K562 (cell line): Measurements from ENCODE around the gene CDK9. TPM values are rescaled to one million over a fixed set of nuclear protein-coding genes. Genes with fewer than 3 reads are reported as not detected.
A peak's percentile ranks its signal among the peaks of the same experiment; 100 is the strongest.

Experiments
- ATAC-seq: fragments of 200-7000 bp; cut with Tn5 transposase; 3 replicates; pipeline ENCODE4 v1.9.1; 2020; ENCODE audit warnings: moderate library complexity
- BruUV-seq: library from RNA; stranded (reverse); fragments of 400-500 nt; replicated peaks from 2 replicates; lab custom pipeline; 2021; lab: Mats Ljungman, UMichigan
- CTCF ChIA-PET: fragments of 300-600 bp; formaldehyde crosslinking; extraction: SDS; loops from one replicate; lab custom pipeline; 2021; ENCODE audit warnings: low intra/inter-chr PET ratio; lab: Yijun Ruan, JAX
- POLR2A ChIA-PET: fragments of 300-600, 350-650 bp; sonication (Branson Sonifier 250); formaldehyde crosslinking; extraction: SDS; loops from one replicate; lab custom pipeline; 2021; ENCODE audit warnings: antibody characterized with exemption, inconsistent platforms; lab: Yijun Ruan, JAX
- DNase-seq, 4 experiments: peaks; one replicate each; pipeline versions ENCODE4 v3.0.0 to v3.0.0-alpha.2; 2011 to 2018; ENCODE audit warnings: low spot score in 3 of 4, mixed read lengths in 3 of 4; ENCODE audit errors: extremely low read depth in 1 of 4
- FAIRE-seq: peaks from 2 replicates; lab custom pipeline; 2011; peaks lifted over from hg19 to GRCh38; lab: Jason Lieb, UNC
- H2AFZ ChIP-seq: 2 replicates; pipeline ENCODE4 v1.6.0; 2011; ENCODE audit warnings: low read depth, low read length, control low read depth, inconsistent platforms
- H3K27ac ChIP-seq: fragments of 200-600 bp; 3 replicates; pipeline ENCODE4 v1.8.0; 2011; ENCODE audit warnings: low read depth, mild to moderate bottlenecking, control low read depth, inconsistent platforms, low read length, moderate library complexity, mixed read lengths; ENCODE audit errors: extremely low read depth
- H3K27me3 ChIP-seq, 2 experiments: fragments of 300-600 bp in 1 of 2; 2 replicates in 1 of 2; 3 replicates in 1 of 2; pipeline versions ENCODE4 v1.6.0 to v1.8.0; 2011; ENCODE audit warnings: inconsistent platforms in 2 of 2, low read length in 2 of 2, mild to moderate bottlenecking in 1 of 2, mixed read lengths in 1 of 2, moderate library complexity in 1 of 2; ENCODE audit not compliant: control insufficient read depth in 2 of 2, insufficient read depth in 2 of 2
- H3K36me3 ChIP-seq: fragments of 300-600 bp; 3 replicates; pipeline ENCODE4 v1.8.0; 2011; ENCODE audit warnings: mild to moderate bottlenecking, low read length, inconsistent platforms; ENCODE audit not compliant: control insufficient read depth, insufficient read depth
- H3K4me1 ChIP-seq, 2 experiments: fragments of 200-600 bp in 1 of 2; replicated peaks in 1 of 2; 2 replicates in 1 of 2; 3 replicates in 1 of 2; pipeline versions ENCODE4 v1.5.1 to v1.8.0; 2011; ENCODE audit warnings: inconsistent platforms in 2 of 2, low read length in 2 of 2, mild to moderate bottlenecking in 1 of 2, mixed read lengths in 1 of 2, moderate library complexity in 1 of 2; ENCODE audit not compliant: control insufficient read depth in 2 of 2, insufficient read depth in 2 of 2
- H3K4me2 ChIP-seq: 2 replicates; pipeline ENCODE4 v1.6.1; 2011; ENCODE audit warnings: low read length, control low read depth, inconsistent platforms, mixed read lengths; ENCODE audit not compliant: insufficient read depth
- H3K4me3 ChIP-seq: fragments of 200-600 bp; sonication (generic), shearing (Covaris generic); 2 replicates; pipeline ENCODE4 v1.5.1; 2016; ENCODE audit warnings: control low read depth, inconsistent platforms
- H3K79me2 ChIP-seq: fragments of 200-600 bp; 3 replicates; pipeline ENCODE4 v1.8.0; 2011; ENCODE audit warnings: low read length, inconsistent platforms; ENCODE audit not compliant: control insufficient read depth, insufficient read depth
- H3K9ac ChIP-seq, 2 experiments: 2 replicates each; pipeline versions ENCODE4 v1.6.0 to v1.6.1; 2011; ENCODE audit warnings: low read depth in 2 of 2, low read length in 2 of 2, control low read depth in 1 of 2, inconsistent platforms in 1 of 2, mild to moderate bottlenecking in 1 of 2, mixed read lengths in 1 of 2; ENCODE audit not compliant: insufficient read depth in 1 of 2
- H3K9me1 ChIP-seq: one replicate; pipeline ENCODE4 v1.6.0; 2011; ENCODE audit warnings: inconsistent platforms, mild to moderate bottlenecking, low read length, moderate library complexity; ENCODE audit not compliant: control insufficient read depth, insufficient read depth
- H3K9me3 ChIP-seq: replicated peaks from 2 replicates; pipeline ENCODE4 v1.5.1; 2011; ENCODE audit warnings: low read depth, low read length, inconsistent platforms; ENCODE audit not compliant: control insufficient read depth, insufficient read depth
- H4K20me1 ChIP-seq: replicated peaks from 2 replicates; pipeline ENCODE4 v1.6.1; 2011; ENCODE audit warnings: low read length, inconsistent platforms, mixed read lengths; ENCODE audit not compliant: control insufficient read depth, insufficient read depth
- ATF3 ChIP-seq, 2 experiments: fragments of 450-650 bp in 1 of 2; sonication (generic) in 1 of 2; formaldehyde crosslinking in 1 of 2; IDR thresholded peaks in 1 of 2; conservative IDR thresholded peaks in 1 of 2; 2 replicates each; pipeline versions ENCODE4 v1.6.1 to v1.8.1; 2016 to 2023; ENCODE audit warnings: mild to moderate bottlenecking in 2 of 2, moderate library complexity in 2 of 2, inconsistent platforms in 1 of 2, missing genetic modification reagents in 1 of 2
- MED1 ChIP-seq: sonication (generic); formaldehyde crosslinking; IDR thresholded peaks from 2 replicates; pipeline ENCODE4 v1.8.1; 2023; ENCODE audit warnings: missing genetic modification reagents, borderline replicate concordance
- SAP30 ChIP-seq: fragments of 200-600 bp; sonication (generic); IDR thresholded peaks from 2 replicates; pipeline ENCODE4 v1.6.1; 2012; ENCODE audit warnings: borderline replicate concordance, low read depth, mild to moderate bottlenecking, moderate library complexity, low read length, control low read depth, inconsistent platforms; ENCODE audit not compliant: insufficient read depth, poor library complexity, severe bottlenecking
- SIN3B ChIP-seq: fragments of 450-650 bp; IDR thresholded peaks from 2 replicates; pipeline ENCODE4 v1.6.1; 2017; ENCODE audit warnings: low read depth, mild to moderate bottlenecking, moderate library complexity
- whole genome bisulfite sequencing: fragments of 100-300 bp; shearing (Covaris generic); methylation state at CpG from one replicate; pipeline ENCODE4 v1.1.6; 2016; ENCODE audit warnings: low coverage, mixed read lengths; ENCODE audit not compliant: insufficient coverage; ENCODE audit errors: missing lambda C conversion rate; 5-methylcytosine and 5-hydroxymethylcytosine counted together
- in situ Hi-C: fragments of 300-500 bp; cut with MboI; formaldehyde crosslinking; loops from 4 replicates; pipeline ENCODE4 v1.15.0; 2018; ENCODE audit warnings: inconsistent platforms, mixed read lengths
- intact Hi-C: fragments of 100-400 bp; cut with micrococcal nuclease; formaldehyde crosslinking; loops from 2 replicates; pipeline ENCODE4 v1.14.2; 2022
- polyA plus RNA-seq, 8 experiments: library from polyadenylated mRNA; depleted of rRNA in 4 of 8; stranded (reverse) in 5 of 8; unstranded in 3 of 8; fragments of >200 nt; fragmentation: Nextera tagmentation in 2 of 8; fragmentation: Illumina TruSeq in 1 of 8; extraction: Ambion mirVana in 2 of 8; extraction: Trizol in 1 of 8; gene quantifications; 2 replicates each; pipeline versions ENCODE4 v1.2.1 to v1.2.3, GENCODE V29; 2011 to 2014; ENCODE audit warnings: inconsistent platforms in 1 of 8, missing spikeins in 1 of 8
- total RNA-seq, 7 experiments: library from RNA; depleted of rRNA in 6 of 7; stranded (reverse); fragments of >200 nt in 6 of 7; fragmentation: Illumina TruSeq in 2 of 7; extraction: Trizol in 2 of 7; gene quantifications; 2 replicates each; pipeline versions ENCODE4 v1.2.1 to v1.2.3, GENCODE V29; 2011 to 2021; ENCODE audit warnings: low replicate concordance in 1 of 7
- TF ChIP-seq, protein P1 (sequence below), 3 experiments: IDR thresholded peaks in 2 of 3; conservative IDR thresholded peaks in 1 of 3; 2 replicates each; pipeline ENCODE4 v1.5.1; 2011 to 2012; ENCODE audit warnings: low read length in 3 of 3, mild to moderate bottlenecking in 3 of 3, control low read depth in 2 of 3, improper control_type of control experiment in 1 of 3, inconsistent platforms in 1 of 3, low read depth in 1 of 3, mixed read lengths in 1 of 3, moderate library complexity in 1 of 3; ENCODE audit not compliant: insufficient read depth in 2 of 3

Gene CDK9
- total and polyA plus RNA-seq, 9 of the 15 experiments (the other 6 are each of a cell fraction or from before 2014, with no cell fraction given), result 4.2 to 78.6 (median 33.0) TPM

- Histone ChIP-seq H3K4me3 (no peak overlapping the region), H3K27ac (no peak overlapping the region), H3K9ac (no peak overlapping the region; a peak in 1 of 4 replicates), H3K79me2 (no peaks in the 10 kb centered on the region), H3K4me2 (no peak overlapping the region), H3K9me1 (no peaks in the 10 kb centered on the region), H3K4me1 (peaks cover 29 to 36% of the 10 kb centered on the region in 2 experiments), H3K9me3 (no peaks in the 10 kb centered on the region), H4K20me1 (no peaks in the 10 kb centered on the region), H2AFZ (no peak overlapping the region), H3K36me3 (no peaks in the 10 kb centered on the region), H3K27me3 (no peaks in the 10 kb centered on the region)
- no peak for DNase-seq
- ChIA-PET CTCF (no interaction called here), POLR2A (interaction anchor here (0.5 to 1.3 kb wide), 3 partner anchors 12 to 155 kb away, joined by 3 to 4 read pairs (median 3); partner anchors contain the start of gene CDK9)
- WGBS, result 52% methylated on average over 3 of the region's 3 CpGs
- TF ChIP-seq ATF3 (IDR thresholded peaks at IDR 0.05), result peak; percentile 41; the same call in 1 of the 2 replicates
- no peak for TF ChIP-seq ATF3 (CRISPR knock-in tag; conservative IDR thresholded peaks at IDR 0.05)
- no peak for TF ChIP-seq SIN3B
- in situ Hi-C loops (loop anchor here (25.0 kb wide), 1 partner anchor 589 kb away; the partner anchor contains the start of gene URM1), intact Hi-C loops (no loop called here)
- no peak for FAIRE-seq
- ATAC-seq, result no peak
- BruUV-seq, result no TSS peak
These were observed 12.6 kb upstream of the CDK9 start for GRCh38 chr9:127773272-127773671.

DNA sequence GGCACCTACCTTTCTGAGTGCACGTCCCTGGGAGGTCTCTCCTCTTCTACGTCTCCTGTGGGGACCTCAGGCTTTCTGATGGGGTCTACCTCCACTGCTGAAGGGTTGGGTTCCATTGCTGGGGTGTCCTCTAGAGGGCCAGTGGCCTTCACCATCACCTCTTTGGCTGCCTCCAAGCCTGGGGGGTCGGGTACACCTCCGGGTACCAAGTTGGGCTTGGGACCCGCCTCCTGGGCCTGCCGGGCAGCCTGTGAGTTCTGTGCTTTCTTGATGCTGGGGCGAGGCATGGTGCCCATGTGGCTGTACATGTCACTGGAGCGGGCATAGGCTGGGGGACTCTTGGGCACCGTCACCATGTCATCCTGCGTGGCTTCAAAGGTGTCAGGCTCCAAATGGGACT lies 11.9 kb upstream of the CDK9 start:
- Histone ChIP-seq H3K4me3 (no peak overlapping the region), H3K36me3 (no peaks in the 10 kb centered on the region), H3K79me2 (no peaks in the 10 kb centered on the region), H3K4me1 (peaks cover 35 to 43% of the 10 kb centered on the region in 2 experiments), H3K27ac (no peak overlapping the region), H4K20me1 (no peaks in the 10 kb centered on the region), H3K9me3 (no peaks in the 10 kb centered on the region), H2AFZ (no peak overlapping the region), H3K9ac (no peak overlapping the region), H3K9me1 (no peaks in the 10 kb centered on the region), H3K4me2 (no peak overlapping the region), H3K27me3 (no peaks in the 10 kb centered on the region)
- 68% methylated on average over 7 of the region's 10 CpGs for WGBS
- TF ChIP-seq MED1 (CRISPR knock-in tag) (0 out of 2 replicates have a peak, but pooled peaks have one; percentile 51), SAP30 (no peak)
- TF ChIP-seq, protein P1, sequence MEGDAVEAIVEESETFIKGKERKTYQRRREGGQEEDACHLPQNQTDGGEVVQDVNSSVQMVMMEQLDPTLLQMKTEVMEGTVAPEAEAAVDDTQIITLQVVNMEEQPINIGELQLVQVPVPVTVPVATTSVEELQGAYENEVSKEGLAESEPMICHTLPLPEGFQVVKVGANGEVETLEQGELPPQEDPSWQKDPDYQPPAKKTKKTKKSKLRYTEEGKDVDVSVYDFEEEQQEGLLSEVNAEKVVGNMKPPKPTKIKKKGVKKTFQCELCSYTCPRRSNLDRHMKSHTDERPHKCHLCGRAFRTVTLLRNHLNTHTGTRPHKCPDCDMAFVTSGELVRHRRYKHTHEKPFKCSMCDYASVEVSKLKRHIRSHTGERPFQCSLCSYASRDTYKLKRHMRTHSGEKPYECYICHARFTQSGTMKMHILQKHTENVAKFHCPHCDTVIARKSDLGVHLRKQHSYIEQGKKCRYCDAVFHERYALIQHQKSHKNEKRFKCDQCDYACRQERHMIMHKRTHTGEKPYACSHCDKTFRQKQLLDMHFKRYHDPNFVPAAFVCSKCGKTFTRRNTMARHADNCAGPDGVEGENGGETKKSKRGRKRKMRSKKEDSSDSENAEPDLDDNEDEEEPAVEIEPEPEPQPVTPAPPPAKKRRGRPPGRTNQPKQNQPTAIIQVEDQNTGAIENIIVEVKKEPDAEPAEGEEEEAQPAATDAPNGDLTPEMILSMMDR (IDR thresholded peaks at IDR 0.05 in 2 of 3, conservative IDR thresholded peaks at IDR 0.05 in 1 of 3; ENCODE audit: insufficient read depth in 2 of 3, low read depth in 1 of 3, low read length in 3 of 3), result 0 out of 6 replicates have a peak, but pooled peaks of 1 of the 3 experiments have one; percentile 2
- no peak for FAIRE-seq
- no TSS peak for BruUV-seq
- intact Hi-C loops, result no loop called here
- CTCF ChIA-PET, result no interaction called here
- no peak for DNase-seq
- POLR2A ChIA-PET, result no interaction called here
- in situ Hi-C loops, result loop anchor here (25.0 kb wide), 1 partner anchor 588 kb away; the partner anchor contains the start of gene URM1
- no peak for ATAC-seq
